Activated effector memory CD4-positive, alpha-beta T cell treated with Interleukin-2 at 50 U/mL for 16 hours (primary cell): ENCODE results near the gene PRKAB1.

Experiments
- DNase-seq: peaks from one replicate; pipeline ENCODE4 v3.0.0-alpha.2; 2020

Gene PRKAB1

GRCh38 chr12:119664642-119665041 lies 3.3 kb upstream of the PRKAB1 start:
- DNase-seq, result no peak

GRCh38 chr12:119665164-119665929 lies 2.6 kb upstream of the PRKAB1 start:
- no peak for DNase-seq

DNA sequence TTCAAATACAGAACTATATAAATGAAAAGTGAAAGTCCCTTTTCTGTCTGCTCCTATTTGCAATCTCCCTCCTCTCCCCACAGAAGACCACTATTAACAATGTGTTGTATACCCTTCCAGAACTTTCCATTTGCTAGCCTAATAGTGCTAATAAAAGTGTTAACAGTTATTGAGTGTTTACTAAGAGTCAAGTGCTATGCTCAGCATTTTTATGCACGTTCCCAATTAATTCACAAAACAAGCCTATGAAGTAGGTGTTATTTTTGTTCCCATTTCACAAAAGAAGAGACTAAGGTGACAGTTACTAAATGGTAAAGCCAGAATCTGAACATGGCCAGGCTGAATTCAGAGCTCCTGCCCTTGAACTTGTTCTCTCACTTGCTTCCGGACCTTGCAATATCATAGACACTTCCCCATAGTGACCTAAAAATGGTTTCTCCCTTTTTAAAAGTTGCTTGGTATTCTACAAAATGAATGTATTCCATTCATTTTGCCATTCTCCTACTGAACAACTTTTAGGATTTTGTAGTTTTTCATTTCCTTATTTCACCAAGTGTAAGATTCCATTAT lies 1.6 kb upstream of the PRKAB1 start:
- DNase-seq, result no peak

- DNase-seq, result no peak
Observed at GRCh38 chr12:119666900-119667576, 895 bp upstream of the PRKAB1 start.

DNA sequence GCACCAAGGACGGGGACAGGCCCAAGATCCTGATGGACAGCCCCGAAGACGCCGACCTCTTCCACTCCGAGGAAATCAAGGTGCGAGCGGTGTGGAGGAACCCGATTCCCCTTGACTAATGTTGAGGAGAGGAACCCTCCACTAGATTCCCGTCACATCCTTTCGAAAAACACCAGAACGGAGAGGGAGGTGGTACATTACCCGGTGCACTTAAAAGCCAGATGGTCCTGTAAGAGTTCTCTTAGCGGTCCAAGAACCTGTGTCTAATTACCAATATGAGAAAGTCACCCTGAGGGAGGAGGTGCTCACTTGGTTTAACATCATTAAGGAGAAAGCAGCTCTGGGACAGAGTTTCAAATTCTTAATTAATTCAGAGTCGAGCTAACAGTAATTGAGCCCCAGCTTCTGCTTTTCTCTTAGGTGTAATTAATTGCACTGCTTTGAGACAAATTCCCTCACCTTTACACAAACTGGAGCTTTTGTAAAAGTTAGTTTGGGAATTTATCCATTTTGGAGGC lies 450 bp downstream of the PRKAB1 start:
- no peak for DNase-seq

DNA sequence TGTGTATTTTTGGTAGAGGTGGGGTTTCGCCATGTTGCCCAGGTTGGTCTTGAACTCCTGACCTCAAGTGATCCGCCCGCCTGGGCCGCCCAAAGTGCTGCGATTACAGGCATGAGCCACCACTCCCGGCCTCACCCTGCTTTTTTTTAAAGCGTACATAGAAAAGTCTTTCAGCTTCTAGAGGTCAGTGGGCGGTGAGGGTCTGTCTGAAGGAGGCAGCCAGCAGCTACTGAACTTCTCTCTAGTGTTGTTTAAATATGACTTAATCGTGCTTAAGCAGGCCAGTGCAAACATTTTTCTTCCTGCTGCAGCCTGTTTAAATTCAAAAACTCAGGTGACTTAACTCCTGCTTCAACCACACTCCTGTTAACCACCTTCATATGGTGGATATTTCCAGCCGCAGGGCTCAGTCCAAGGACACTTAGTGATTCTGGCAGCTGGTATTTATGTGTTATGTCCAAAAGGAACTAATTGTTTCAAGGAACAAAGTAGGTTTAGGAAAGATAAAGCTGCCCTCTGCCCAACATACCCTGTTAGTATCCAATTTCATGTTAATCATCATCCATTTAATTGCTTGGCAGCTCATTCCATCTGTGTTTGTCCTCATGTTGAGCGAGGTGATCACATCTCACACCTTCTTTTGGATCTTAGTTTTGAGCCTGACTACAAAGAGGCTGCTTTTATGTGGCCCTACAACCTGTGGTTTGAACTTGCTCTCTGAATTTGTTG lies 2.0 kb downstream of the PRKAB1 start:
- DNase-seq, result no peak

DNA sequence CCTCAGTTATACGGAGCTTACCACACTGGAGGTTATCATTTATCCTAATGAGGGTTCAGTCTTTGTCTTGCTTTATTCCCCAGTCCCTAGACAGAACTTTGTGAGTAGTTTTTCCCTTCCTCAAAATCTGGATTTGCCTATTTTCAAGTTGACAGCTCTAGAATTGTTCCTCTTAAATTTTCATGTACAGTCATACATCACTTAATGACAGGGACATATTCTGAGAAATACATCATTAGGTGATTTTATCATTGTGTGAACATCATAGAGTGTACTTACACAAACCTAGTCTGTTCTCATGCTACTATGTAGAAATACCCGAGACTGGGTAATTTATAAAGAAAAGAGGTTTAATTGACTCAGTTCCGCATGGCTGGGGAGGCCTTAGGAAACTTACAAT lies 3.1 kb downstream of the PRKAB1 start:
- no peak for DNase-seq

DNA sequence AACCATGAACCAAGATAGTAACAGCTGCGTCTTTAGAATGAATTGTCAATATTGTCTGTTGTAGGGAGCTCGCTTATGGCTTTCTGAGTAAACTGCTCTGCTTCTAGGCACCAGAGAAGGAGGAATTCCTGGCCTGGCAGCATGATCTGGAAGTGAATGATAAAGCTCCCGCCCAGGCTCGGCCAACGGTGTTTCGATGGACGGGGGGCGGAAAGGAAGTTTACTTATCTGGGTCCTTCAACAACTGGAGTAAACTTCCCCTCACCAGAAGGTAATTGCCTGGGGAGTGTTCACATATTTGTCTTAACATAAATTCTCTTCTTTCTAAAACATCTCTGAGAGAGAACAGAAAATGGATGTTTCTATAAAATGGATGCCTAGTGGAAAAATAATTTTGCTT lies 4.3 kb downstream of the PRKAB1 start:
- no peak for DNase-seq

GRCh38 chr12:119673634-119674033 lies 5.7 kb downstream of the PRKAB1 start:
- DNase-seq, result no peak

- no peak for DNase-seq
Observed at GRCh38 chr12:119674560-119674959, 6.6 kb downstream of the PRKAB1 start.

- DNase-seq, result no peak
Observed at GRCh38 chr12:119676022-119676421, 8.1 kb downstream of the PRKAB1 start.

GRCh38 chr12:119676573-119676972 lies 8.6 kb downstream of the PRKAB1 start:
- DNase-seq, result no peak

GRCh38 chr12:119678459-119678858 lies 10.5 kb downstream of the PRKAB1 start:
- DNase-seq, result no peak

DNA sequence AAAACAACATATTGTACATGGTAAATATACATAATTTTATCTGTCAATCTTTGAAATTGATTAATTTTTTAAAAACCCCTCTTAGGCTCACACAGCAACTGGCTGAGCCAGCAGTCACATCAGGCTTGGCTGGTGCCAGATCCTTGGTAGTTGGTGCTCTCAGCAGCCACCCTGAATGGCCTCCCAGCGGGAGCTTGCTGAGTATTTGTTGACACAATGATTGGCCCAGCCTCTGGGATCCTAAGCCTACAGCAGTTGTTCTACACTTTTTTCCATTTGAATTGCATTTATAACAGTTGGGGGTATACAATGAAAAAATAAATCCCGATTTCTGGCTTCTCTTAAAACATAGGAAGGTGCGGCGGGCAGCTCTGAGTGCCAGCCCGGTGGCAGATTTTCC lies 11.1 kb downstream of the PRKAB1 start:
- DNase-seq, result no peak

DNA sequence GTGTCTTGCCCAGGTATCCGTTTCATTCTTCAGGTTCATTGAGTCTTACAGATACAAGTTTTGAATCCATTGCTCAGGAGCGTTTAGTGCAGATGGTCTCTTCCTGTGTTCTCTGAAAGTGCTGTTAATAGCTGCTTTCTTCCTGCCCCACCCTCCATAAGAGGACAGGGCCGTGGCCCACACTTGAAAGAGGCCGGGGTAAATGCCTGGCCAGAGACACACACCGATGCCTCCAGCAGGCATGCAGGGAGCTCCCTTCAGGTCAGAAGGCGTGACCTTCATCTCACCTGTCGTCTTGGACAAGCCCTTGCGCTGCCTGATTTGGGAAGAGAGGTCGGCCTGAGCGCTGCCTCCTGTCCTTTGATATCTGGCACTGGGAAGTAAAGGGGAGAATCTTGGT lies 11.6 kb downstream of the PRKAB1 start:
- no peak for DNase-seq

DNA sequence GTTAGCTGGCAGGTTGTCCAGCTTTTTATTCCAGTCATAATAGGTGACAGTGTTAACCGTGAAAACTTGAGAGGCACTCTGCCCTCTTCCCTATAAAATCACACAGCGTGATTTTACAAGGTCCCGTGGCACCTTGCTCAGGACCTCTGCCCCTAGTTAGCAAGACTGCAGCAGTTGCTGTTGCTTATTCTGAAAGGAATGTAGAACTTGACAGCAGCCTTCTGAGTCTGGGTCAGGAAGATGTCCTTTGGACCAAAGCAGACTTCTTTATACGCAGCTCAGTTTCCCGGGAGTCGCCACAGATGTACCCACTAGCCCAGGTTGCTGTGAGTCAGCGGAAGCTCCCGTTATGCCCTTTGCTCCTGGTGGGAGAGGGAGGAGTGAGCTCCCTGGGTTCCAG lies 13.2 kb downstream of the PRKAB1 start:
- no peak for DNase-seq

DNA sequence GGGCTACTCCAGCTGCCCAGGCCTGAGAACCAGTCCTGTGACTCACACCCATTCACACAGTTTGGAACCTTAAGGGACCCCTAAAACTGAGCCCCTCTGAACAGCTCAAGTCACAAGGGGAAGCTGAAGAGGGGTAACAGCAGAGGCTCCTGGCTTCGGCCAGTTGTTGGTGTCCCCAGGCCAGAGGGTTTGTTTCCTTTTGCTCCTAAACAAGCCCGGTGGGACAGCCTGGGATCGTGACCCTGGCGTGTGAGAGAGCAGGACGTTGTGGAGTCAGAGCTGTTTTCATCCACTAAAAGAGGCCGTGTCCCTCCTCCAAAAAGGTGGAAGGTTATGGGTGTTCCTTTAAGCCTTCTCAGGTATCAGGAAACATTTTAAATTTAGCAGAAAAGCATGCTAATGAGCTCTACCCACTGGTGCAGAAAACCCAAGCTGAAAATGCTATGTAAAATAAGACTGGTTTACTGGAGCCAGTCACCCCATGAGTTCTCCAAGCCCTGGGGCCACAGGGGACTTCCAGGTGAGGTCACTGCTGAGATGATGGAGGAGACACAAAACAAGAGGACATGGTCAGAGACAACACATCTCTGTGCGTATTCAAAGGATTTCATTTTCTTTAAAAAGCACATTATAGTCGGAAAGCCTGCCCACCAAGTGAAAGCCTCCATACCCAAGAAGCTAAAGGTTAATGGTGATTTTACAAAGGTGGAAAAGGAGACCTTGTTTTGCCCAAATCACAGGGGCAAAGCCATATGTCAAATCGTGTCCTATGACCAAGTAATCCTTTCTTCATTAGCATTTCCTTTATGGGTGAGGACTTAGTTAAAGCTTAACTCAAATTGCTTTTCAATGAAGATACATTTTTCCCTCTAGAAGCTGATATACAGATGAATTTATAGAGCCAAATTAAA lies 14.1 kb downstream of the PRKAB1 start:
- DNase-seq, result no peak

DNA sequence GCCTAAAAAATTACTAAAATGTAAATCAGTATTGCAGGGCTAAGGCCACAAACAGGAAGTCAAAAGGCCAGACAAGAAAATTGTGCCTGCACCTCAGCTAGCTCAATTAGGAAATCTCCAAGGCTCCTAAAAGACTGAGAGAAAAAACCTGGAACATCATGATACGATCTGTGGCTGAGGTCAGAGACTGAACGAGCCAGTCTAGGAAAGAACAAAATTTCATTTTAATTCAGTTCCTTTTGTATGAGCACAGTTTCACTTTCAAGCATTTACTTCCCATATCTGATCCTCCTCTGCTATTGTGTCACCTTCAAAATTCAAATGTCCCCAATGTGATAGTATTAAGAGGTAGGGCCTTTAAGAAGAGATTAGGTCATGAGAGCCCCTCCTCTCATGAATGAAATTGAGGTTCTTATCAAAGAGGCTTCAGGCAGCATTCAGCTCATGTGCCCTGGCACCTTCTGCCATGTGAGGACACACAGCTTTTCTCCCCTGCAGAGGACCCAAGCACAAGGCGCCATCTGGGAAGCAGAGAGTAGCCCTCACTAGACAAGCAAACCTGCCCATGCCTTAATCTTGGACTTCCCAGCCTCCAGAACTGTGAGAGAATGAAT lies 14.8 kb downstream of the PRKAB1 start:
- no peak for DNase-seq

GRCh38 chr12:119683413-119683812 lies 15.5 kb downstream of the PRKAB1 start:
- DNase-seq, result no peak

- DNase-seq, result no peak
Observed at GRCh38 chr12:119683816-119684215, 15.9 kb downstream of the PRKAB1 start.

DNA sequence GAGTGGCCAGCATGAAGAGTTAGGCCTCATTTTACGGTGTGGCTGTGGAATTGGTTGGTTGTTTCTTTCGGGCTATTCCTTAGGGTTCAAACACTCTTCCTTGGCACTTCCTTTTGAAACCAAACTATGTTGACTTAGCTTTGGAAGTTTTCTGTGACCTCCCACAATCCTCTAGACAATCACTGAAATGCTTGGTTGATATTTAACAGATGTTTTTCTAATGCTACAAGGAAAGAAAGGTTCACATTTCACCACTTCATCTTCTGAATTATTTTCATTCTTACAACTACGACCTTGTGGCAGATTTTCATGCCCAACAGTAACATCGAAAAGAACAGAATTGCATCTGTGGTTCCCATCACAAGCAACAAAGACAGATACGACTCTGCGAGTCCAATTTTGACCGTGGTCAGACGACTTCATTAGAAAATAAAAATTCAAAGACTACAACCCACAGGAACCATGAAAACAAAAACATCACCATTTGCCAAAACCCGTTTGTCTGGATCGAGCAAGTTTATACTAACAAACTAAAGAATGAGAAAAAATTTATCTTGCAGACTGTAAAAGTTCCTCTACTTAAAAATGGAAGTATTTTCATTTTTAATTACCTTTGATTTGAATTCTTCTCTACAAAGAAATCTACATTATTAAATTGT lies 16.9 kb downstream of the PRKAB1 start:
- DNase-seq, result no peak
